Measurements from ENCODE around the gene DLG5. TPM values are rescaled to one million over a fixed set of nuclear protein-coding genes. Genes with fewer than 3 reads are reported as not detected.

The DLG5 gene
- polyA plus RNA-seq, 1 of the 3 experiments (the other 2 are of a cell fraction), result 31.3 TPM

- CTCF ChIA-PET, result interaction anchor here (1.0 kb wide), 1 partner anchor 26 kb away, joined by 3 read pairs; no protein-coding TSS in a partner anchor
- Histone ChIP-seq H4K20me1 (ENCODE audit: insufficient read depth) (no peaks in the 10 kb centered on the region), H3K9me2 (no peaks in the 10 kb centered on the region), H3K79me2 (ENCODE audit: insufficient read depth) (no peaks in the 10 kb centered on the region), H2AFZ (ENCODE audit: low read depth) (no peak overlapping the region), H3F3A (replicated peaks; ENCODE audit: insufficient read depth) (no peaks in the 10 kb centered on the region), H3K27ac (ENCODE audit: low read depth in 2 of 2, low read length in 1 of 2) (no peak overlapping the region), H3K4me3 (ENCODE audit: low read depth in 2 of 2, low read length in 1 of 2) (no peak overlapping the region), H3K4me1 (ENCODE audit: control insufficient read depth in 1 of 2, insufficient read depth in 2 of 2, low read depth in 1 of 2, low read length in 1 of 2) (no peaks in the 10 kb centered on the region), H3K9me3 (no peaks in the 10 kb centered on the region), H3K27me3 (ENCODE audit: insufficient read depth) (no peaks in the 10 kb centered on the region), H3K36me3 (replicated peaks in 1 of 2; ENCODE audit: control insufficient read depth in 1 of 2, insufficient read depth in 2 of 2, low read length in 1 of 2) (no peaks in the 10 kb centered on the region), H3K9ac (no peak overlapping the region), H3K4me2 (no peak overlapping the region)
- 73% methylated on average over 4 of the region's 4 CpGs for WGBS (ENCODE audit: low lambda C conversion rate)
- TF ChIP-seq USF1 (IDR thresholded peaks at IDR 0.05; ENCODE audit: borderline replicate concordance, low read depth) (no peak), SMC3 (IDR thresholded peaks at IDR 0.05; ENCODE audit: low read depth, low read length) (no peak), EZH2phosphoT487 (IDR thresholded peaks at IDR 0.05; ENCODE audit: borderline replicate concordance, low read depth) (no peak), JUND (IDR thresholded peaks at IDR 0.05) (no peak), MEF2A (IDR thresholded peaks at IDR 0.05; ENCODE audit: borderline replicate concordance, low read depth) (no peak), FOSL2 (IDR thresholded peaks at IDR 0.05; ENCODE audit: borderline replicate concordance, low read depth) (no peak), TAF1 (IDR thresholded peaks at IDR 0.05; ENCODE audit: borderline replicate concordance, low read depth, low read length) (no peak), POLR2AphosphoS5 (IDR thresholded peaks at IDR 0.05; ENCODE audit: low read depth, low read length) (no peak), RXRA (IDR thresholded peaks at IDR 0.05; ENCODE audit: borderline replicate concordance, low read depth) (no peak), ELF1 (IDR thresholded peaks at IDR 0.05) (no peak), YY1 (IDR thresholded peaks at IDR 0.05; ENCODE audit: low read depth) (no peak), FOXJ3 (CRISPR knock-in tag; IDR thresholded peaks at IDR 0.05) (no peak), IRF3 (IDR thresholded peaks at IDR 0.05; ENCODE audit: low read depth, low read length) (no peak), RFX5 (IDR thresholded peaks at IDR 0.05; ENCODE audit: low read length) (no peak), EP300 (IDR thresholded peaks at IDR 0.05; ENCODE audit: borderline replicate concordance in 1 of 2, low read depth in 1 of 2, low read length in 1 of 2) (no peak), SIN3A (IDR thresholded peaks at IDR 0.05; ENCODE audit: borderline replicate concordance, low read depth, low read length) (no peak), ZBTB33 (IDR thresholded peaks at IDR 0.05; ENCODE audit: borderline replicate concordance, low read depth) (no peak), NRF1 (IDR thresholded peaks at IDR 0.05; ENCODE audit: low read depth, low read length) (no peak)
- POLR2A ChIA-PET, result no interaction called here
- DNase-seq, result no peak
These were observed 182.3 kb downstream of the DLG5 start for GRCh38 chr10:77744245-77744644.
